Right lung (tissue), 5 donors: ENCODE results near the gene PIP5K1B. TPM values are rescaled to one million over a fixed set of nuclear protein-coding genes. Genes with fewer than 3 reads are reported as not detected.

ENCODE experiments used
- DNase-seq, 2 donors: peaks; one replicate each; pipeline ENCODE4 v3.0.0-alpha.2; 2013
- polyA plus RNA-seq, 5 donors: library from polyadenylated mRNA; unstranded; fragments of 120-200 nt; gene quantifications; one replicate each; pipeline versions ENCODE4 v1.2.1 to v1.2.3, GENCODE V29; 2013; ENCODE audit warnings: inconsistent platforms in 1 of 5, low replicate concordance in 1 of 5; ENCODE audit not compliant: insufficient read length in 5 of 5, insufficient read depth in 1 of 5

PIP5K1B gene
- polyA plus RNA-seq, 5 donors, result 2.7 to 4.5 (median 3.7) TPM

- no peak for DNase-seq
Observed at GRCh38 chr9:68949271-68950000, 244.4 kb downstream of the PIP5K1B start.

GRCh38 chr9:68950188-68950587 lies 245.1 kb downstream of the PIP5K1B start:
- no peak for DNase-seq

GRCh38 chr9:68950689-68951088 lies 245.6 kb downstream of the PIP5K1B start:
- DNase-seq, result no peak

- no peak for DNase-seq
Observed at GRCh38 chr9:68951879-68952659, 247.0 kb downstream of the PIP5K1B start.

DNA sequence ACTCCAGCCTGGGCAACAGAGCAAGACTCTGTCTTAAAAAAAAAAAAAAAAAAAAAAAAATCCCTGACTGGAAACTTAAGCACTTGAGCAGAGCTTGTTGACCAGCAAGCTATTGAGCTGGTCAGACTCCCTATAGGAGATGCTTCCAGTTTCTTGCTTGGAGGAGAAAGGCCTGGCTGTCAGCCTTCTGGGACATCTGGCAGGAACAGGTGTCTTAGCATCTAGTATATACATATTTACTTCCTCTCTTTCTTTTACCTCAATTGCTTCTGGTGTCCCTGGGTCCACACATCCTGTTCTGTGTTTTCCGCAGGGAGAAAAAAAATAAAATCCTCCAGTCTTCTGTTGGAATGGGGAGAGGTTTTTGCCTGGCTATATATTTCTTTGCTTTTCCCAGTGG lies 248.7 kb downstream of the PIP5K1B start:
- DNase-seq, result no peak

DNA sequence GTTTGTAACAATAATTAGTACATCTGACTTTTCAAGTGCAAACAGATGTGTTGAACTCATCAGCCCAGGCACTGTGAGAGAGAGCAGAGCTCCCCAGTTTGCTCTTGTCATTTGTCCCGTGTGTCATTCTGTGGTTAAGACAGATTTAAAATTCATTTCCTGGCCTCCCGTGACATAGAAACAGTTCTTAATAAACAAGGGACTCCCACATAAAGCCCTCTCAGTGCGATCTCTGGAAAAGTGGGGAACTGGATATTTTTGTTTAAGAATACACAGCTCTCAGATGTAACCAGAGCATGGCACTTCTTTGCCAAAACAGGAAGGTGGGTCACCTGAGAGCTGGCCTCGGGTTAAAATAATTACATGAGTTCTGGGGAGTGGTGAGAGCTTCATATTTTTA lies 250.3 kb downstream of the PIP5K1B start:
- no peak for DNase-seq

DNA sequence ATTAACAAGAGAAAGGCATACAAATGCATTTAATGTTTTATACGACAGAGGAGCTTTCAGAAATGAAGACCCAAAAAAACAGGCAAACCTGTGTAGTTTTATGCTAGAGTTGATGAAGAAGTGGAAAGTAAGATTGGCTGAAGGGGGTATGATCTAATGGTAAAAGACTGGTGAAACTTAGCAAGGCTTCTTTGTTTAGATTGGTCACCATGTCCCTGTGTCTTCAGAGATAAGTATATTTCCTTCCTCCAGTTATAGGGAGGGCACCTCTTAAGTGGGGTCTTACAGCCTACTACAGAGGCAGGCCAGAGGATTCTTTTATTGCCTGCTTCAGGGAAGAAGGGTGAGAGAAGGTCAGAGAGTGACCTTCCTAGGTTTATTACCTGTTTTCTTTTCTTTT lies 252.4 kb downstream of the PIP5K1B start:
- no peak for DNase-seq

GRCh38 chr9:68961587-68961986 lies 256.5 kb downstream of the PIP5K1B start:
- DNase-seq, result no peak

DNA sequence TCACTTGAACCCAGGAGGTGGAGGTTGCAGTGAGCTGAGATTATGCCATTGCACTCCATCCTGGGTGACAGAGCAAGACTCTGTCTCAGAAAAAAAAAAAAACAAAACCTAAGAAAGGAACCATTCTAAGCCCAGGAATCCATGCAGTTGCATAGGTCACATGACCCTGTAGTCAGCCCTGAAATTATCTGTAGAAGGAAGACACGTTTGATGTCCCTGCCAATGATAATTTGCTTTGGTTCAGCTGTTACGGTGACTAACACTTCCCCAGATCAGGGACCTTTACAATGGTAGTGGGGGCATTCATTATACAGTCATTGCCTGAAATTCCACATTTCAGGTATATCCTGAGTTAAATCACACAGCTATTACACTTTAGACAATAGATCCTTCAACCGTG lies 258.4 kb downstream of the PIP5K1B start:
- no peak for DNase-seq

DNA sequence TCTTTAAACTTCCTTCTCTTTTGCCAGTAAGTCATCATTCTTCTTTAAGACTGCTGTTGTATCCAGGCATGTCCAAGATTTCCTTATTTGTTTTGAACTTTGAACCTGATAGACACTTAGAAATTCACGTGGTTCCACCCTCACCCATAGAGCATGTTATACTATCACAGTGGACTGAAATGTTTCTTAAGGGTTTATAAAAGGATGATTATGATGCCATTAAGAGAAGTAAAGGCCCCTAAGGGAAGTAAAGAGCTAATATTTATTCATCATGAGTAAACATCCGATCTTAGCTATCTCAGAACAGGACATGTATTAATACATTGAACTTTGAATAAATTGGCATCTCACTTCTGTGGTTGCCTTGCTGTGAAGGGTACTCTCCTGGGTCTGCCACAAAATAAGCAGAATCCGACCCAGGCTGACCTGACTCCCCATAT lies 259.1 kb downstream of the PIP5K1B start:
- no peak for DNase-seq

GRCh38 chr9:68964765-68965164 lies 259.7 kb downstream of the PIP5K1B start:
- DNase-seq, result no peak

- DNase-seq, result no peak
Observed at GRCh38 chr9:68966496-68966944, 261.5 kb downstream of the PIP5K1B start.

- DNase-seq, result no peak
Observed at GRCh38 chr9:68967800-68968199, 262.8 kb downstream of the PIP5K1B start.

DNA sequence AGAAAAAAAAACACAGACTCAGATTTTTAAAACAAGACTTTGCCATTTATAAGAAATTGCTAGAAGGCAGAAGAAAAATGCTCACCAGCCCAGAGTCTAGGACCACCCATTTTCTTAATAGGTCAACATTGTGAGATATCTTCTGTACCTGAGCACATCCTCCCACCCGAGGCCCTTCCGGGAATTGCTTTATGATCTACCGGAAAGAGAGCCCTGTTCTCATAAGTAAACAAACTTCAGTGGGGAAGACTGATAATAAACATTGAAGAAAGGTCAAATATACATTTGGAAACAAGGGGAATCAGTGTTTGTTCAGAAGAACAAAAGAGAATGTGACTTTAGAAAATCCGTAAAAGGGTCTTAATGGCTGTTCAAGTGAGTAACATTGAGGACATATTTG lies 264.5 kb downstream of the PIP5K1B start:
- DNase-seq, result no peak

GRCh38 chr9:68970151-68970550 lies 265.1 kb downstream of the PIP5K1B start:
- DNase-seq, result no peak

DNA sequence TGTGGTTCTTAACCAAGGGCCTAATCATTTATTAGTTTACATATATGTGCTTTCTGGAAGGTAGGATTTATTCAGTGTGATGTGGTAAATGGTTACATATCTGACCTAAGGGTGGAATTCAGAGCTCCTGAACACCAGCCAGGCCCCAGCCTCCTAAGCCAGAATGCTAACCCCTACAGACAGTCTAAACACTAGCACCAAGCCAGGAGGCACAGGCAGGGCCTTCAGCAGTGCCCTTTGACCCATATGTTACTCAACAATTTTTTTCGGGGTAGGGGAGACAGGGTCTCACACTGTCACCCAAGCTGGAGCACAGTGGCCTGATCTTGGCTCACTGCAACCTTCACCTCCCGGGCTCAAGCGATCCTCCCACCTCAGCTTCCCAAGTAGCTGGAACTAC lies 268.6 kb downstream of the PIP5K1B start:
- DNase-seq, result no peak

DNA sequence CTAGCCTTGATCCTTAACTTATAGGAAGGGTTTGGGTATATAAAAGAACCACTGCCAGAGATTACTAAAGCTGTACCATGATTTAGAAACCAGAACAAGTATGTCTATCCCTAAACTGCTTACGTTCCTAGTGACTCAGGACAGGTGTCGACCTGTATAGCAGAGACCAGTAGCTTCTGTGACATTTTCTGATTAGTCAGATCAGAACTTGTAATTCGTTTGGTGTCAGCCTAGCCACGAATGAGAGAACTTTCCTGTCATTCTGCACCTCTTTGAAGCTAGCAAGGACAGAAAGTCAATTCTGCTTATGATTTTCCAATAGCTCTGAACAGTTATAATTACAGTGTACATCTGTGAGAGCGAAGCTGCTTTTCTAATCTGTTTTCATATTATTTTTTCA lies 269.4 kb downstream of the PIP5K1B start:
- DNase-seq, result no peak

DNA sequence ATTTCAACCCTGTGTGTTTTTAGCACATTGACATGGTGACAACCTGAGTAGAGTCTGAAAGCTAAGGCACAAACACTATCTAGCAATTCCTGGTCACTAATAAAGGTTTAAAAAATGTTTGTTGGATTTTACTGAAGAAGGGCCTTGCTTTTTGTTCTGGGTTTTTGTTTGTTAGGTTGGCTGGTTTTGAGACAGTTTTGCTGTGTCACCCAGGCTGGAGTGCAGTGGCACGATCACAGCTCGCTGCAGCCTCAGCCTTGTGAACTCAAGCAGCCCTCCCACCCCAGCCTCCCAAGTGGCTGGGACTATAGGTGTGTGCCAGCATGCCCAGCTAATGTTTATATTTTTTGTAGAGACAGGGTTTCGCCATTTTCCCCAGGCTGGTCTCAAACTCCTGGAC lies 269.9 kb downstream of the PIP5K1B start:
- DNase-seq, result no peak

- no peak for DNase-seq
Observed at GRCh38 chr9:68975365-68976043, 270.5 kb downstream of the PIP5K1B start.

DNA sequence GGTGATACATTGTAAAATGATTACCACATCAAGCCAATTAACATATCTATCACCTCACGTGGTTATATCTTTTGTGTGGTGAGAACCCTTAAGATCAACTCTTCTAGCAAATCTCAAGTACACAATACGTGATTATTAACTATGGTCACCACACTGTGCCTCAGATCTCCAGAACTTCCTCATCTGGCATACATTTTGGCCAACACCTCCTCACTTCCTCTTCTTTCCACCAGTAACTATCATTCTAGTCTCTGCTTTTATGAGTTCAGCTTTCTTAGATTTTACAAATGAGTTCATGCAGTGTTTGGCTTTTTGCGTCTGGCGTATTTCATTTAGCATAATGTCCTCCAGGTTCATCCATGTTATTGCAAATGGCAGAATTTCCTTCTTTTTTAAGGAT lies 273.0 kb downstream of the PIP5K1B start:
- DNase-seq, result no peak

GRCh38 chr9:68978501-68978900 lies 273.5 kb downstream of the PIP5K1B start:
- no peak for DNase-seq

DNA sequence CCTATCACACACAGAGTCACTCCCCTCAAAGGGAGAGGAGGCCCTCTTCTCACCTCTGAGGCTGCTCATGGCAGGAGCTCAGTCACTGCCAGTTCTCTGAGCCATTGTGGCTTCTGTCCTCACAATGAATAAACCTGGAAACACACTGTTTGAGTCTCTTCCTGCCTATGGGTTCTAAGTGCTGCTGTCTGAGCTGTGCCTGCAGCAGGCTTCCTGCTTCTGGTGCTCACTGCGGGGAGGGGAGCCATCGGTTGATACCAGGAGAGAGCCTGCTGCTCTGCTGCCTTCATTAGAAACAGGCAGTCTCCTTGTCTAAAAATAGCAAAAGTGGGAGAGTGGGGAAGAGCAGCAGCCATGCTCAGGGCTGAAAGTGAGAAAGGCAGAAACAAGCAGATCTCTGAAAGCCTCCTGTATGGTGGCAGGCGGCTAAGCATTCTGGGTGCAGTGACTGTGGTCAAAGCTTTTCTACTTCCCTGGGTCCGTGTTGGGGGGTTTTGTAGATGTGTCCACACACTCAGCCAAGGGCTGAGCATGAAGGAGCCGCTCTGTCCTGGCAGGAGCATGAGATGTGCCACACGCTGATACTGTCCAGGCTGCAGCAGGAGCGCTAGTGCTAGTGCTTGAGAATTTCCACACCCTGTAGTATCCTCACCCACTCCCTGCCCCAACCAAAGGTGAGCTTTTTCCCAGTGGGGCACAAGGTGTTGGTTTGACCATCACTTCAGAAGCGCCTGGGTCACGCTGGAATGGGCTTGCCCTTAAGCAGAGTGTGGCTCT lies 274.7 kb downstream of the PIP5K1B start:
- DNase-seq, result no peak
